ENCODE results near the gene C11orf58. TPM values are rescaled to one million over a fixed set of nuclear protein-coding genes. Genes with fewer than 3 reads are reported as not detected.

The C11orf58 gene
- polyA plus RNA-seq, 1 donor from 2014 or later, result 226 TPM

- no peaks in the 10 kb centered on the region for H3K36me3 ChIP-seq (ENCODE audit: insufficient read depth, low read length)
- H3K9me2 ChIP-seq (ENCODE audit: insufficient read depth, low read length), result no peaks in the 10 kb centered on the region
- TF ChIP-seq, protein P1, sequence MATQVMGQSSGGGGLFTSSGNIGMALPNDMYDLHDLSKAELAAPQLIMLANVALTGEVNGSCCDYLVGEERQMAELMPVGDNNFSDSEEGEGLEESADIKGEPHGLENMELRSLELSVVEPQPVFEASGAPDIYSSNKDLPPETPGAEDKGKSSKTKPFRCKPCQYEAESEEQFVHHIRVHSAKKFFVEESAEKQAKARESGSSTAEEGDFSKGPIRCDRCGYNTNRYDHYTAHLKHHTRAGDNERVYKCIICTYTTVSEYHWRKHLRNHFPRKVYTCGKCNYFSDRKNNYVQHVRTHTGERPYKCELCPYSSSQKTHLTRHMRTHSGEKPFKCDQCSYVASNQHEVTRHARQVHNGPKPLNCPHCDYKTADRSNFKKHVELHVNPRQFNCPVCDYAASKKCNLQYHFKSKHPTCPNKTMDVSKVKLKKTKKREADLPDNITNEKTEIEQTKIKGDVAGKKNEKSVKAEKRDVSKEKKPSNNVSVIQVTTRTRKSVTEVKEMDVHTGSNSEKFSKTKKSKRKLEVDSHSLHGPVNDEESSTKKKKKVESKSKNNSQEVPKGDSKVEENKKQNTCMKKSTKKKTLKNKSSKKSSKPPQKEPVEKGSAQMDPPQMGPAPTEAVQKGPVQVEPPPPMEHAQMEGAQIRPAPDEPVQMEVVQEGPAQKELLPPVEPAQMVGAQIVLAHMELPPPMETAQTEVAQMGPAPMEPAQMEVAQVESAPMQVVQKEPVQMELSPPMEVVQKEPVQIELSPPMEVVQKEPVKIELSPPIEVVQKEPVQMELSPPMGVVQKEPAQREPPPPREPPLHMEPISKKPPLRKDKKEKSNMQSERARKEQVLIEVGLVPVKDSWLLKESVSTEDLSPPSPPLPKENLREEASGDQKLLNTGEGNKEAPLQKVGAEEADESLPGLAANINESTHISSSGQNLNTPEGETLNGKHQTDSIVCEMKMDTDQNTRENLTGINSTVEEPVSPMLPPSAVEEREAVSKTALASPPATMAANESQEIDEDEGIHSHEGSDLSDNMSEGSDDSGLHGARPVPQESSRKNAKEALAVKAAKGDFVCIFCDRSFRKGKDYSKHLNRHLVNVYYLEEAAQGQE (IDR thresholded peaks at IDR 0.05; ENCODE audit: borderline replicate concordance), result no peak
- TF ChIP-seq EZH2 (IDR thresholded peaks at IDR 0.05; ENCODE audit: borderline replicate concordance, insufficient read depth, low read length, poor library complexity, severe bottlenecking) (no peak), EP300 (conservative IDR thresholded peaks at IDR 0.05; ENCODE audit: poor library complexity, severe bottlenecking) (no peak), MXI1 (conservative IDR thresholded peaks at IDR 0.05; ENCODE audit: poor library complexity, severe bottlenecking) (no peak), SMC3 (conservative IDR thresholded peaks at IDR 0.05; ENCODE audit: poor library complexity) (no peak), TAF1 (IDR thresholded peaks at IDR 0.05; ENCODE audit: low read depth) (no peak), RAD21 (conservative IDR thresholded peaks at IDR 0.05) (no peak)
- TF ChIP-seq, protein P2, sequence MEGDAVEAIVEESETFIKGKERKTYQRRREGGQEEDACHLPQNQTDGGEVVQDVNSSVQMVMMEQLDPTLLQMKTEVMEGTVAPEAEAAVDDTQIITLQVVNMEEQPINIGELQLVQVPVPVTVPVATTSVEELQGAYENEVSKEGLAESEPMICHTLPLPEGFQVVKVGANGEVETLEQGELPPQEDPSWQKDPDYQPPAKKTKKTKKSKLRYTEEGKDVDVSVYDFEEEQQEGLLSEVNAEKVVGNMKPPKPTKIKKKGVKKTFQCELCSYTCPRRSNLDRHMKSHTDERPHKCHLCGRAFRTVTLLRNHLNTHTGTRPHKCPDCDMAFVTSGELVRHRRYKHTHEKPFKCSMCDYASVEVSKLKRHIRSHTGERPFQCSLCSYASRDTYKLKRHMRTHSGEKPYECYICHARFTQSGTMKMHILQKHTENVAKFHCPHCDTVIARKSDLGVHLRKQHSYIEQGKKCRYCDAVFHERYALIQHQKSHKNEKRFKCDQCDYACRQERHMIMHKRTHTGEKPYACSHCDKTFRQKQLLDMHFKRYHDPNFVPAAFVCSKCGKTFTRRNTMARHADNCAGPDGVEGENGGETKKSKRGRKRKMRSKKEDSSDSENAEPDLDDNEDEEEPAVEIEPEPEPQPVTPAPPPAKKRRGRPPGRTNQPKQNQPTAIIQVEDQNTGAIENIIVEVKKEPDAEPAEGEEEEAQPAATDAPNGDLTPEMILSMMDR (IDR thresholded peaks at IDR 0.05; ENCODE audit: poor library complexity, severe bottlenecking), result no peak
- H3K27ac ChIP-seq (ENCODE audit: low read length), result no peak overlapping the region
- no peaks in the 10 kb centered on the region for H3K27me3 ChIP-seq (ENCODE audit: insufficient read depth, low read depth, low read length)
- no peak overlapping the region for H3K9ac ChIP-seq (ENCODE audit: low read length)
- no peak overlapping the region for H3K4me2 ChIP-seq (ENCODE audit: low read length)
- no peak overlapping the region for H2AFZ ChIP-seq (ENCODE audit: low read depth, low read length)
- H4K20me1 ChIP-seq (ENCODE audit: insufficient read depth), result no peaks in the 10 kb centered on the region
- no peaks in the 10 kb centered on the region for H3F3A ChIP-seq (ENCODE audit: insufficient read depth, low read length, poor library complexity, severe bottlenecking)
- no peaks in the 10 kb centered on the region for H3K79me2 ChIP-seq (replicated peaks; ENCODE audit: insufficient read depth, low read length)
- H3K4me3 ChIP-seq (ENCODE audit: low read length), result no peak overlapping the region
- no peaks in the 10 kb centered on the region for H3K9me3 ChIP-seq (ENCODE audit: low read length)
These were observed 33.1 kb downstream of the C11orf58 start for GRCh38 chr11:16771350-16772140.

GRCh38 chr11:16772141-16772512 is 33.7 kb downstream of the C11orf58 start:
- no peaks in the 10 kb centered on the region for H3K79me2 ChIP-seq (replicated peaks; ENCODE audit: insufficient read depth, low read length)
- H3K4me3 ChIP-seq (ENCODE audit: low read length), result no peak overlapping the region
- no peaks in the 10 kb centered on the region for H3K36me3 ChIP-seq (ENCODE audit: insufficient read depth, low read length)
- H3K9me2 ChIP-seq (ENCODE audit: insufficient read depth, low read length), result no peaks in the 10 kb centered on the region
- H3K9ac ChIP-seq (ENCODE audit: low read length), result no peak overlapping the region
- H2AFZ ChIP-seq (ENCODE audit: low read depth, low read length), result no peak overlapping the region
- no peak overlapping the region for H3K27ac ChIP-seq (ENCODE audit: low read length)
- no peaks in the 10 kb centered on the region for H4K20me1 ChIP-seq (ENCODE audit: insufficient read depth)
- no peak for TF ChIP-seq EP300 (conservative IDR thresholded peaks at IDR 0.05; ENCODE audit: poor library complexity, severe bottlenecking)
- TF ChIP-seq, protein P2 (IDR thresholded peaks at IDR 0.05; ENCODE audit: poor library complexity, severe bottlenecking), result no peak
- TF ChIP-seq RAD21 (conservative IDR thresholded peaks at IDR 0.05), result no peak
- no peak for TF ChIP-seq EZH2 (IDR thresholded peaks at IDR 0.05; ENCODE audit: borderline replicate concordance, insufficient read depth, low read length, poor library complexity, severe bottlenecking)
- TF ChIP-seq SMC3 (conservative IDR thresholded peaks at IDR 0.05; ENCODE audit: poor library complexity), result no peak
- no peak for TF ChIP-seq TAF1 (IDR thresholded peaks at IDR 0.05; ENCODE audit: low read depth)
- TF ChIP-seq MXI1 (conservative IDR thresholded peaks at IDR 0.05; ENCODE audit: poor library complexity, severe bottlenecking), result no peak
- TF ChIP-seq POLR2AphosphoS5 (IDR thresholded peaks at IDR 0.05), result no peak
- TF ChIP-seq, protein P1 (IDR thresholded peaks at IDR 0.05; ENCODE audit: borderline replicate concordance), result no peak
- no peaks in the 10 kb centered on the region for H3F3A ChIP-seq (ENCODE audit: insufficient read depth, low read length, poor library complexity, severe bottlenecking)
- H3K9me3 ChIP-seq (ENCODE audit: low read length), result no peaks in the 10 kb centered on the region
- no peaks in the 10 kb centered on the region for H3K27me3 ChIP-seq (ENCODE audit: insufficient read depth, low read depth, low read length)
- H3K4me2 ChIP-seq (ENCODE audit: low read length), result no peak overlapping the region
